CD4-positive, alpha-beta T cell treated with Interleukin-6 for 4 hours (primary cell): ENCODE results near the gene ARHGAP19.

Experiments
- DNase-seq: peaks from one replicate; pipeline ENCODE4 v3.0.0-alpha.2; 2020; ENCODE audit warnings: mixed read lengths

Gene ARHGAP19

DNA sequence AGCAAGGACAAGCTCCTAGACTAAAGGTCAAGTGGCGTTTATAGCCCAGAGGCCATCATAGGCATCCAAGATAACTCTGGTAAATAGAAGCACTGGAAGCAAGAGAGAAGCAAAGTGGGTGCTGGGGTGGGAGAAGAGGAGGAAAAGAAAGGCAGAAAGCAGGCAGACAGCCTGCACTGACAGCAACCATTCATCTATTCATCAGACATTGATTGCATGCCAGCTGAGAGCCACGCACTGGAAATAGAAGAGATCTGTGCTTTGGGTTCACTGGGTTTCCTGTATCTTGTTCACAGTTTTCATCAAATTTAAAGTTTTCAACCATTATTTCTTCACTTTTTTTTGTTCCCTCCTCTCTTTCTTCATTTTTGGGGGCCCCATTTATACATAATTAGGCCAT is 102.0 kb downstream of the ARHGAP19 start:
- no peak for DNase-seq

DNA sequence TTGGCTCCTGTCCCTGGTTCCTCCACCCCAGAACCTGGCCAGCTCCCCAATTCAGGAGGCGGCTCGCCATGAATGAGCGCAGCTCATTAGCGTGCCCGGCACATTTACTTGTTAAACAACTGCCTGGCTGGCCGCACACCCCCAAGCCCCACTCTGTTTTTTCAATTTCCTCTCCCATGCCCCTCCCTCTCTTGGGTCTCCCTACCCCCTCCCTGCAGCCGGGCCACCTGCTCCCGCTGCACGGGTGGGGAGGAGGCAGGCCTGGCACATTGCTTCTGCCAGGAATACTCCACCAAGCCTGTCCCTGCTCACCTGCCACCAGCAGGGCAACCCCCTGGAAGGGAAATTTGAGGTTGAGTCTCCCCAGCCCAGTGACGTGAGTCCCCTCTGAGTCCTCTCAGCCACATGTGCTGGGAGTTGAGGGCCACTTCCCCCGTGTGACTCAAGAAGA is 104.2 kb downstream of the ARHGAP19 start:
- DNase-seq, result no peak

DNA sequence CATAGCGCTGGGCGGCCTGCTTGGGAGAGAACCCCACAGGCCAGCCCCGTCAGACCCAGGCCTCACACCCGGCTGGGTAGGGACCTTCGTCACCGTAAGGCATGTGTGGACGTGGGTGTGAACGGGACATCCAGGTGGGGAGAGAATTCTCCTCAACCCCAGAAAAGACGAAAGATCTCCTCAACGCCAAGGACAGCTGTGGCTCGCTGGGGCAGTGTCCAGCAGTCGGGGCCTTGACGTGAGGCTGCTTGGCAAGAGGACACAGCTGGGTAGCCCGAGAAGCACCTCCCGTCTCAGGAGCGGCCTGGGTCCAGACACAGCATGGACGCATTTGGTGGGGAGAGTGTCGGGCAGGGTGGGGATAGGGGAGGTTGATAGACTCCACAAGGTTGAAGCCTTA is 105.5 kb downstream of the ARHGAP19 start:
- DNase-seq, result no peak

DNA sequence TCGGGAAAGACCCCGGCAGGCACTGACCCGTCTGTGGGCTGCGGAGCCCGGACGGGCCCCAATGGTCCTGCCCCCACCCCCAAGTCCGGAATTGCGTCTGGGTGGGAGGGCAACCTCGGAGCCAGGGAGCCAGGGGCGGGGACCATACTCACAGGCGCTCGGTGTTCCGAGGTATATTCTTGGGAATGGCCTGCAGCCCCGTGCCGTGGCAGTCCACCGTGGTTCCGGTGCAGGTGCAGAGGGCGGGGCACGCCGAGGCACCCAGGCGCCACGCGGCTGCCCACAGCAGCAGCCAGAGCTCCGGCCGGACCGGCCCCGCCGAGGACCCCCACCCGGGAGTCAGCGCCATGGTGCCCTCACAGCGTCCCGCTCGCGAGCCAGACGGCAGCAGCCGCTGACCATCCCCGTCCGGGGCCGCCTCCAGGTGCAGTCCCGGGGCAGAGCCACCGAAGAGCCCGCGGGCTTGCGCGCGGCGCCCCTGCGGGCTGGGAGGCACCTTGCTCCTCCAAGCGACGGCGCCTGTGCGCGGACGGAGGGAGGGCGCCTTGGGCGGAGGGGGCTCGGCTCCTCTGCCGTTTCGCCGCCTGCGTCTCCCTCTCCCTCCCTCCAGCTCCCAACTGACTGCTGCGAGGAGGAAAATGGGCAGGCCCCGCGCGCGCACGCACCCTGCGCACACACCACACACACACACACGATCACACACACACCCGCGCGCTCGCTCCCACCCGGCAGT is 106.9 kb downstream of the ARHGAP19 start, which contains the start of gene SLIT1:
SLIT1 (minus strand) TSS at position 634 of the 733 bp plus-strand sequence; CDS start at position 349, 285 bp downstream.
- no peak for DNase-seq

DNA sequence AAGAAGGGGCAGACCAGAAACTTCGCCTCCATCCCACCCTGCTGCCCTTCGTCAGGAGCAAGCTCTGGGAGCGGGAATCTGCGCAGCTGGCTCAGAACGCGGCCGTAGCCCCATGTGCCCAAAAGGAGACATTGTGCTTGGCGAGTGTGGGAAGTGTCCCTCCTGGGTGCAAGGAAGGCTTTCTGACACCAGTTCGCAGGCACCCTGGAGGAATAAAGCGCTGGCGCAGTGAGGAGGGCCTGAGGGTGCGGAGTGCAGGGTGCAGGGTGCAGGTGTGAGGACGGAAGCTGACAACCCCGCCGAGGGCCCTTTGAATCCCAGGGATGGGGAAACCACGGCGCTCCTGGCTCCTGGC is 107.5 kb downstream of the ARHGAP19 start:
- DNase-seq, result no peak

DNA sequence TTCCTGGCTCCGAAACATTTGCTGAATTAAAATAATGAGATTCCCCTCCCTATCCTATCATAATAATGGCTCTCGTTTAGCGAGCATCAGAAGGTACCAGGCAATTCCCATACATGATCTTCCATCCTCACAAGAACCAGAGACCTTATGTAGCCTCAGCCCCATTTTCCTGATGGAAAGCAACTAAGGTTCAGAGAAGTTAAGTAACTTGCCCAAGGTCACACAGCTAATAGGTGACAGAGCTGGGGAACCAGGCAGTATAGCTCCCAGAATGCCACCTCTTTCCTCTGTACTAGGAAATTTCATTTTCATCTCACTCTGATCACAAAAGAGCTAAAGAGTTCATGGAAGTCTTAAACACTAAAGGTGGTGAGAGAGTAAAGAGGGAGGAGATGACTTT is 109.1 kb downstream of the ARHGAP19 start:
- no peak for DNase-seq

DNA sequence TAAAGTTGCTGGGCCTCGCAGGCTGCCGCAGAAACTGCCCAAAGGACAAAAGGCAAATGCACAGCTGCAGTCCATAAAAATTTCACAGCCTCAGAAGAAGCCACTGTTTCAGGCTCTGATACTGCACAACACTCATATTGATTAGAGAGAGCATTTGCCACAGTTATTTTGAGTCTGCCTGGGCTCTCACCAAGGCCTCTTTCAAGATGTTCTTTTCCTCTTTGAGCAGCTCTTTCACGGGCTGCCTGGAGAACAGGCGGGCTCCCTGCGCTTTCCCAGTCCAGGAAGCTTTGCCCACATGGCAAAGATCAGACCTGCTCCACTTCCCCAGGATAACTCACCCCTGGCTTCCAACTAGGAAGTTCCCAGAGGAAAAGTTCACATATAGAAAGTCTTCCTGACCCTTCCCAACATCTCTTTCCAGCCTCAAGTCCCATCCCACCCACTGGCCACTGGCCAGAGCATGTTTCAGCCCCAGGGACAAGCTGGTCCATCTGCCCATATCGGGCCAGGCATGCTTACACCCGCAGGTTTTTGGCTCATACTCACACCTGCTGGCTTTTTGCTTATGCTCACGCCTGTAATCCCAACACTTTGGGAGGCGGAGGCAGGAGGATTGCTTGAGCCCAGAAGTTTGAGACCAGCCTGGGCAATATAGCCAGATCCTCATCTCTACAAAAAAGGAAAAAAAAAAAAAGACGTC is 110.0 kb downstream of the ARHGAP19 start:
- DNase-seq, result no peak

DNA sequence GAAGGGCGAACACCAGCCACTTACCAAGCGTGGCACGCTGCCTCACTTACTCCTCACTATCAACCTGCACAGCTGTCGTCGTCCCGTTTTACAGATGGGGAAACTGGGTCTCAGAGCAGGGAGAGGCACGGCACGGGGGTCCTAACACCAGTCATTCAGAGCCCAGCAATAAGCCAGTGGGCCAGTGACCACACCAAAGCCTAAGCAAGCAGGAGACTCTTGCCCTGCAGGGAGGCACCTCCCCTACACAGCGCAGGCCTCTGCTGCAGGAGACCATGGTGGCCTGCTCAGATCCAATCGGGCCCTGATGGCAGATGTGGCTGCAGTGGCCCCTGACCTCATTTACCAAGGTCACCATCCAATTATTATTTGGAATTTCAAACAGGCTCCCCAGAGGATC is 111.5 kb downstream of the ARHGAP19 start:
- DNase-seq, result no peak

DNA sequence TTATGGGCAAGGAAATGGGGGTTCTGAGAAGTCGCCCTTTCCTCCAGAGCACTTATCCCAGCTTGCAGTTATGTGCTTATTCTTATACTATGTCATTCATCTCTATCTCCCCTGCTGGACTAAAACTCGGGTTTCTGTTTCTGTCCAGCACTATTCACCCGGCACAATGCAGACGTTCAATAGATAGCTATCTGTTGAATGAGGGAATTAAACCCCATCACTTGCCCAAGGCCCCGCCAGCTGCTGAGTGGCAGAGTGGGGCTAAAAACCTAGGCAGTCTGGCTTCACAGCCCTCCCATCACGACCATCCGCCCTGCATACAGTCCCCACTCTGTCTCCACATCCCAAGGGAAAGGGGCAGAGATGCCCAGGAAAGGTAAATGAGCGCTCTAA is 112.1 kb downstream of the ARHGAP19 start:
- DNase-seq, result no peak

DNA sequence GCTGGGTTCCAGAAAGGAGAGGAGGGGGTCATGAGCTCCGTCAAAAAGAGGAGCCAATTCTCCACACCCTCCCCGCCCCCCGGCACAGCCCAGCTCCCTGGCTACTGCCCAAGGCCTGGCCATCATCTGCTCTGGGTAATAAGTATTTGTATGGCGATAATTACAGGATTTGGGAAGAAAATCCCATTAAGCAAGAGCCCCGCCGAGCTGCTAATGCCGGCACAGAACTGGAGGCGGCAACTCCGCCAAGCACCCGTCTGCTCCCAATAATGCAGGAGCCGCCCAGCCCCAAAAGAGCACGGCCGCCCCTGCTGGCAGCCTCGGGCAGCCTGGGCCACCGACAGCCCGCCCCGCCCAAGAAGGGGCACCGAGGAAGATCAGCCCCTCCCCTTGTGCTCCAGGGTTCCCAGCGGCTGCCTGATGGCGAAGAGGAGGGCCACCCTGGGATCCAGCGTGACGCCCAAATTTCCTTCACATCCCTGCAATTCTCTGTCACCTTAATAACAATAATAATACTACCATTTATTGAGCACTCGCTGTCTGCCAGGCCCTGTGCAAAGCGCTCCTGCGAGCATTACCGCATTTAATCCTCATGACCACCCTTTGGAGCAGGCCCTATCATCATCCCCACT is 112.6 kb downstream of the ARHGAP19 start:
- DNase-seq, result no peak

DNA sequence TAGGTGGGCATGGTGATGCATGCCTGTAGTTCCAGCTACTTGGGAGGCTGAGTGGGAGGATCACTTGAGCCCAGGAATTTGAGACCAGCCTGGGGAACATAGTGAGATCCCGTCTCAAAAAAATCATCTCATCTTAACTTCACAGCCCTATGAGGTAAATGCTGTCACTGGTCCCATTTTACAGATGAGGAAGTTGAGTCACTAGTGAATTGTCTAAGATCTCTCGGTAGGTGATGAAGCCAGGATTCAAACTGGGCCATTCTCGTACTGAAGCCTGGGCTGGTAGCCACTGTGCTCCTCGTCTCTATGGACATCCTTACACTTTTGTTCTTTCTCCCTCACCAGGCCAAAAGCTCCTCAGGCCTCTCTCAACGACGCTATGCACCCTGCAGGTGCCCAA is 113.1 kb downstream of the ARHGAP19 start:
- DNase-seq, result no peak

DNA sequence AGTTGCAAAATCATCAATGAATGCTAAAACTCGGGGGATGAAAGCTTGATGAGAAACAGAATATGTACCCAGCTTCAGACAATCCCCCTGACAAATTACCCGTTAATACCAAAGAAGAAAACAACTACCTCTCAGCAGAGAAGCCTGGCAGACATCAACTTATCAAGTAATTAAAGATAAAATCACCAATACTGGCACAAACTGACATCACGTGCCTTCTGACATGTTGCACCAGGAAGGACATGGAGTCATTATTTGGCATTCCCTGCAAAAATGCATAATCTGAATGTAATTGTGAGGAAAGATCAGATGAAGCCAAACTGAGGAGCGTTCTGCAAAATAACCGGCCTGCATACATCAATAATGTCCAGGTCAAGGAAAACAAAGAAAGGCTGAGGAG is 114.4 kb downstream of the ARHGAP19 start:
- DNase-seq, result no peak

DNA sequence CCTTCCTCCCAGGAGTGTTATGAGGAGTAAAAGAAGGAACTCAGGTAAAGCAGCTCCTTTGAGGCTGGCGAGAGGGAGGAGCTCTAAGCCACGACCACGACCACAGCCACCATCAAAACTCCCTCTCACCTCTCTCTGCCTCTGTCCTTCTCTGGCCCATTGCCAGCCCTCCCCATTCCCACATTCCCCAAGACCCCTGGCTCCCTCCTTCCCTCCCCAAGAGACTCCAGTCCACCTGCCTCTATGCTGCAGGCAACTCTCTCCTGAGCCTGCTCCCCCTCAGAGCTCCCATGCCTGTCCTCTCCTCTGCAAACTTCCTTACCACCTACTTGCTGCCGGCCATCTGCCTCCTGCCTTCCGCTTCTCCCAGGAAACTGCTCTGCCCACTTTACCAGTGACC is 116.2 kb downstream of the ARHGAP19 start:
- no peak for DNase-seq

DNA sequence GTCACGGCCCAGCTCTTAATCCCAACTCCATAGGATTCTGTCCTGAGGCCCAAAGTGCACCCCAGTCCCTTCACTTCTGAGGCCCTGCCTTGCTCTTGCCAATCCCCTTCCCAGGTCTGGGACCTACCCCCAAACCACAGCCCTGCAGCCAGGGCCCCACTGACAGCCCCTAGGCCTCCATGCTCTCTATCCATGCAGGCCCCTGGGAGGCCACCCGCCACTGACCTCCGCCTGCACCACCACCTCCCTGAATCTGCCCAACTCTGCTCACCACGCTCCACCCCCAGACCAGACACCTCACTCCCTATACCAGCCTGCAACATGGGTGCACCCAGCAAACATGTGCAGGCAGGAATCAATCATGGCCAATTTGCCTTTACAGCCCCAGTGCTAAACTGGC is 116.9 kb downstream of the ARHGAP19 start:
- no peak for DNase-seq

DNA sequence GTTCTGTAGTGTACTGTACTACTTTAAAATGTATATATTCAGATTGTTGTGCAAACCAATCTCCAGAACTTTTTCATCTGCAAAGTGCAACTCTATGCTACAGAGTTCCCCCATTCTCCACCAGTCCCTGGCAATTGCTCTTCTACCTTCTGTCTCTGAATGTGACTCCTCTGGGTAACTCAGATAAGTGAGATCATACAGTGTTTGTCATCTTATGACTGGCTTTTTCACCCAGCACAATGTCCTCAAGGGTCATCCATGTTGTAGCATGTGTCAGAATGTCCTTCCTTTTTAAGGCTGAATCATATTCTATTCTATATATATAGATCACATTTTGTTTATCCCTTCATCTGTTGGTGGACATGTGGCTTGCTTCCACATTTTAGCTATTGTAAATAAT is 117.5 kb downstream of the ARHGAP19 start:
- no peak for DNase-seq

DNA sequence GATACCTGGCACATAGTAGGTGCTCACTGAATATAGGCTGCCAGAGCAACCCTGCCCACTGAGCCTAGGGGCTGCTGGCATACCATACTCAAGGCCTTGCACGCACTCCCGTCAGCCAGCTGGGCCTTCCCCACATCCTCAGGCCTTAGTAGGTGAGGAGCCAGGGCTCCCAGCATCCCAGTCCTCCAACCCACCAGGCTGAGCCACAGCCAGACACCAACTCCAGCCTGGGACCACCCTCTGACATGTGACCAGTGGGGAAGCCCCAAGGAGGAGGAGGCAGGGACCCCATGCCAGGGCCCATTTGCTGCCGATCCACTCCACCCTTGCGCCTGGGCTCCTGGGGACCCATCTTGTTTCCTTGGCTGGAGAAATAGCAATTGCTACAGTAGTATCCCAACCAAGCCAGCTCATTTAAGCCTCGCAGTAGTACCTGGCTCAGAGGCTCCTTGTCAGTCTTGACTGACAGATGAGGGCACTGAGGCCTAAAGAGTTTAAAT is 118.1 kb downstream of the ARHGAP19 start:
- DNase-seq, result no peak

DNA sequence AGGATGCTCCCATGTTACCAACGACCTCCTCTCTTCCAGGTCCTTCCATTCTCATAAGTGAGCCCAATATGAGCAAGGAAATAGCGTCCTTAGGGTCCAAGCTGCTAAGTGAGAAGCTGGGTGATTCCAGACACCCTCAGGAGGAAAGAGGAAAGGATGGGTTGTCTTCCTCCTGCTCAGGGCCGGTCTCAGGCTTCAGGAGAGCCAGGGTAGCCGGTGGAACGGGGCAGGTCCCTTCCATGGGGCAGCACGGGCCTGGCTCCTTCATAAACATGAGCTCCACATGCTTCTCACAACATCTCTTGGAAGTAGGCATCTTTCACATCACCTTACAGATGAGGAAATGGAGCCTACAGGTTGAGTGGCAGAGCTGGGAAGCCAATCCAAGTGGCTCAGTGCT is 119.4 kb downstream of the ARHGAP19 start:
- DNase-seq, result no peak
